ENCODE data around the gene CREBBP.
"Not testable (repeated sequence)": the region's sequence is repeated elsewhere in the genome, so short reads cannot be mapped to it uniquely, and the experiment has no call there.

The CREBBP gene

GRCh38 chr16:3880623-3881498 lies at the start of gene CREBBP:
CREBBP (minus strand) TSS chr16:3880713; CDS start chr16:3879916, 797 bp downstream.
- DNase-seq (ENCODE audit: low read depth in 2 of 2): peak; percentile 77 to 79

- not testable (repeated sequence) for DNase-seq (ENCODE audit: low read depth in 2 of 2)
These were observed 46.6 kb upstream of the CREBBP start for GRCh38 chr16:3927147-3927546.

- no peak for DNase-seq (ENCODE audit: low read depth in 2 of 2)
These were observed 44.2 kb upstream of the CREBBP start for GRCh38 chr16:3924763-3925162.

GRCh38 chr16:3922241-3922640 lies 41.7 kb upstream of the CREBBP start:
- no peak for DNase-seq (ENCODE audit: low read depth in 2 of 2)

GRCh38 chr16:3920206-3920605 lies 39.7 kb upstream of the CREBBP start:
- no peak for DNase-seq (ENCODE audit: low read depth in 2 of 2)

GRCh38 chr16:3919413-3919812 lies 38.9 kb upstream of the CREBBP start:
- DNase-seq (ENCODE audit: low read depth in 2 of 2): no peak

- DNase-seq (ENCODE audit: low read depth in 2 of 2): no peak
These were observed 35.1 kb upstream of the CREBBP start for GRCh38 chr16:3915426-3916260.

- DNase-seq (ENCODE audit: low read depth in 2 of 2): no peak
These were observed 32.4 kb upstream of the CREBBP start for GRCh38 chr16:3912897-3913296.

GRCh38 chr16:3912373-3912772 lies 31.9 kb upstream of the CREBBP start:
- DNase-seq (ENCODE audit: low read depth in 2 of 2): no peak

GRCh38 chr16:3911741-3912140 lies 31.2 kb upstream of the CREBBP start:
- not testable (repeated sequence) for DNase-seq (ENCODE audit: low read depth in 2 of 2)

GRCh38 chr16:3909791-3910583 lies 29.5 kb upstream of the CREBBP start:
- DNase-seq (ENCODE audit: low read depth in 2 of 2): no peak

- DNase-seq (ENCODE audit: low read depth in 2 of 2): no peak
These were observed 28.5 kb upstream of the CREBBP start for GRCh38 chr16:3908951-3909437.

GRCh38 chr16:3907586-3907985 lies 27.1 kb upstream of the CREBBP start:
- DNase-seq (ENCODE audit: low read depth in 2 of 2): no peak

GRCh38 chr16:3906363-3906762 lies 25.9 kb upstream of the CREBBP start:
- DNase-seq (ENCODE audit: low read depth in 2 of 2): no peak

GRCh38 chr16:3904875-3905274 lies 24.4 kb upstream of the CREBBP start:
- DNase-seq (ENCODE audit: low read depth in 2 of 2): no peak

- DNase-seq (ENCODE audit: low read depth in 2 of 2): no peak
These were observed 9.6 kb upstream of the CREBBP start for GRCh38 chr16:3890091-3890490.

GRCh38 chr16:3889059-3889458 lies 8.5 kb upstream of the CREBBP start:
- DNase-seq (ENCODE audit: low read depth in 2 of 2): no peak

- not testable (repeated sequence) for DNase-seq (ENCODE audit: low read depth in 2 of 2)
These were observed 5.5 kb upstream of the CREBBP start for GRCh38 chr16:3885999-3886398.

GRCh38 chr16:3884398-3884797 lies 3.9 kb upstream of the CREBBP start:
- DNase-seq (ENCODE audit: low read depth in 2 of 2): no peak

- no peak for DNase-seq (ENCODE audit: low read depth in 2 of 2)
These were observed 2.0 kb upstream of the CREBBP start for GRCh38 chr16:3882531-3882930.

GRCh38 chr16:3881499-3881990 lies 1.0 kb upstream of the CREBBP start:
- DNase-seq (ENCODE audit: low read depth in 2 of 2): no peak
